UCSD-AML1 (cell line): ENCODE data around the gene SEMA3D.
"Not testable (repeated sequence)": the region's sequence is repeated elsewhere in the genome, so short reads cannot be mapped to it uniquely, and the experiment has no call there.

Experiments used
- DNase-seq: peaks from one replicate; lab custom pipeline; 2025; ENCODE audit not compliant: unreplicated experiment; lab: John Stamatoyannopoulos, UW

Gene SEMA3D

DNA sequence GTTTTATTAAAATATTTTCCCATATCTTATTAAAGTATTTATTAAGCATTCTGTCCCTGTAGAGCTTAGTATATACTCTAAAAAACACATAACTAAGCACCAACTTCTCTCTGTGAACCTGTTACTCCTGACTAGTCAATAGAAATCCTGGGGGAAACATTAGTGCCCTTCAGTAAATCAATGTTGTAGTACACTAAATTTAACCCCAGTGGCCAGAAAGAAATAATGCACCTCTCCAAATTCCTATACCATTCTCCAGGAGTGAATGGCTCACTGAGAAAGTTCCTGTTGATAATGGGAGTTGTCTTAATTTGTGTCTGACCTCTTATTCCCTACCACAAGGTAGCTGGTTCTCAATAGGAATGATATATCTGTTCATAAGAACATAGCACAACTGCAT is 188.2 kb downstream of the SEMA3D start:
- no peak for DNase-seq

DNA sequence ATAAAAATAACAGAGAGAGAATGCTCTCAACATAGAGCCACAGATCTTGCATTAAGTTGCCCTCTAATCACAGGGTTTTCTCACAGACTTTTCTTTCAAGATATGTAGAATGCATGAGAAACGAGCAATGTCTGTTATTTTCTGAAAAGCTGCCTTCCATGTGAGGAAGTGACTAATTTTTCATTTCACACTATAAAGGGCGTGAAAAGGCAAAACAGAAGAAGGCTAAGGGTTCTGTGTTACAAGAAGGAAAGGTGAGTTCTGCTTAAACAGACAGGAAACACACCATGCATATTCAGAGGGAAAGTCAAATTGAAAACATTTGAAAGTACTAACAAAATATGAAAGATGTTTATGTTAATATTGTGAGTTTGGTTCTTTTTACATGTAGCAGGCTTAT is 189.2 kb downstream of the SEMA3D start:
- no peak for DNase-seq

GRCh38 chr7:84992954-84993353 is 193.9 kb downstream of the SEMA3D start:
- not testable (repeated sequence) for DNase-seq

- no peak for DNase-seq
These were observed 201.6 kb downstream of the SEMA3D start for GRCh38 chr7:84985073-84985784.

DNA sequence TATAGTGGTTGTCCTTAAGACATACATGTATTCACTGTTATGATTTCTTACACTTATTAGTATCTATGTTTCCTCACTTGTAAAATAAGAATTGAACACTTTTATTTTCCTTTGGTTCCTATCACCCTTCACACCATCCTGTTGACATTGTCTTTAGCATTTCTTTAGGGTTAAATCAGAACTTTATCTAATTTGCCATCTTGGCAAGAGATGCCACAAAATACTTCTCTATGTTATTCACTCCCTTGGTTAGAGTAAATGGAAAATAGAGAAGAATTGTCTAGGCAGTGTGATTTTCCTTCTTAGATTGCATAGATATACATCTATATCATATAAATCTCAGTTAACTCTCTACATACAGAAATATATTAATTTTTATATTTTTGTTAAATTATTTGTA is 204.7 kb downstream of the SEMA3D start:
- no peak for DNase-seq

GRCh38 chr7:84981055-84981976 is 205.5 kb downstream of the SEMA3D start:
- DNase-seq, result no peak

DNA sequence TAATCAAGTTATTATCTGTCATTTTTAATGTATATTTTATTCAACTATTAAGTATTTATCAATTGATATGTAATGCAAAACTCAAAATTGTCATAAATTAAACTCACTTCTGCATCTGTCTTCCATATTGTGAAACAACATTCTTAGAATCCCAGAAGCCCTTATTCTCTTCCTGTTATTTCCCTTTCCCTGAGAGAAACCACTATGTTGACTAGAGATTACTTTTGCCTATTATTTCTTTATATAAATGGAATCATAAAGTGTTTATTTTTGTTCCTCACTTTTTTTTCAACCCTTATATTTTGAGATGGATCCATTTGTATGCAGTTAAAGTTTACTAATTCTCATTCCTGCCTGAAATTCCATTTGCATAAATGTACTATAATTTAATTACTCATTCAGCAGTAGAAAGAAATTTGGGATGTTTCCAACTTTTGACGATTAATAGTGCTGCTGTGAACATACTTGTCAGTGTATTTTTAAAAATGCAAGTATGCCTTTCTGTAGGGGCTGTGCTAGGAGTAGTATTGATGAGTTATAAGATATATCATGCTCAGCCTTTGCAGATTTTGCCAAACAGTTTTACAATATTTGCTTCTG is 211.2 kb downstream of the SEMA3D start:
- DNase-seq, result no peak

GRCh38 chr7:84971360-84971759 is 215.5 kb downstream of the SEMA3D start:
- no peak for DNase-seq

- no peak for DNase-seq
These were observed 216.2 kb downstream of the SEMA3D start for GRCh38 chr7:84970670-84971069.

- no peak for DNase-seq
These were observed 233.6 kb downstream of the SEMA3D start for GRCh38 chr7:84953234-84953633.

DNA sequence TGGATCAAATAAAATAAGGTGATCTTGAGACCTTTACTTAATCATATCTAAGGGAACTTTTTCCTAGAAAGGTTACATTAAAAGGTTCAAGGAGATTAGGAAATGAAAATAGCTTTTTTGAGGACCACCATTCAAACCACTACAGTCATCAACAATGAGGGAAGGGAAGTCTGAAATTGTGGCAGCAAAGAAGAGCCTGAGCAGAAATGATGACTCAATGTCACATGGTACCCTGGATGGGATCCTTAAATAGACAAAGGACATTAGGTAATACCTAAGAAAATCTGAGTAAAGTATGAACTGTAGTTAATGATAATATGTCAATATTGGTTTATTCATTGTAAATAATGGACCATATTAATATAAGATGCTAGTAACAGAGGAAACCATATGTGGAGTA is 236.0 kb downstream of the SEMA3D start:
- no peak for DNase-seq

DNA sequence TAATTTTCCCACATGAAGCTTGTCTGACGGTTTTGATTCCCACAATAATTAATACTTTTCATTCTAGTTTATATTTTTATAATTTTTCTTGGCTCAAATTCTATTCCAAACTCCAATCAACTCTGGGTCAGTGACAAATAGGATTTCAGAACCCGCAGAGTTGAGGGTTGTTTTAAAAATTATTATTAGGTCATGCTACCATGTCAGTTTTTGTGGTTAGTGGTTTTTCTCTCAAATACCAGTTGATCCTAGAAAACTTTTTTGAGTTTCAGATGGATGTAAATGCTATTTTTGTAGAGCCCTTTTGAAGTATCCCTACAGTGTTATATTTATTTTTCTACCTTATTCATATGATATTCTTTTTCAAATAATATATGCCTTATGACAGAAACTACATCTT is 237.4 kb downstream of the SEMA3D start:
- no peak for DNase-seq

GRCh38 chr7:84949067-84949466 is 237.8 kb downstream of the SEMA3D start:
- DNase-seq, result no peak

DNA sequence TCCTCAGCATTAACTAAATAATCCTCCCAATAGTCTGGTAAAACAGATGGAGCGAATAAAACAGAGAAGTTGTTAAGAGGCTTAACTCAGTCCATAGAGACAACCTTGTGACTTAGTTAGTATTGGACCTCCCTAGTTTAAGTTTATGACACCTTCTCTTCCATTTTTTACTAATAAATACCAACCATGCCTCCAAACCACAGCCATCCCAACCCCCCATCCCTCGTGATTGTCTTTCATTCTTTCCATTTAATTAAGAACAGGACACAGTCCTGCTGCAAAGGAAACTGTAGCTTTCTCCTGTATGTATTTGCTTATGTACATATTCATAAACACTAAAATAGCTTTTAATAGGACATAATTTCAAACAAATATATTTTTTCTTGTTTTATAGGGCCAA is 238.2 kb downstream of the SEMA3D start:
- DNase-seq, result no peak

GRCh38 chr7:84946549-84946948 is 240.3 kb downstream of the SEMA3D start:
- DNase-seq, result no peak
